Suppressor macrophage treated with lipopolysaccharide for 1 hour (primary cell): ENCODE results near the gene FAM20A.
A peak's percentile ranks its signal among the peaks of the same experiment; 100 is the strongest.
"Not testable (repeated sequence)": the region's sequence is repeated elsewhere in the genome, so short reads cannot be mapped to it uniquely, and the experiment has no call there.

Source experiments
- DNase-seq, 3 donors: peaks; one replicate each; pipeline ENCODE4 v3.0.0-alpha.2; 2020 to 2022

Gene FAM20A

DNA sequence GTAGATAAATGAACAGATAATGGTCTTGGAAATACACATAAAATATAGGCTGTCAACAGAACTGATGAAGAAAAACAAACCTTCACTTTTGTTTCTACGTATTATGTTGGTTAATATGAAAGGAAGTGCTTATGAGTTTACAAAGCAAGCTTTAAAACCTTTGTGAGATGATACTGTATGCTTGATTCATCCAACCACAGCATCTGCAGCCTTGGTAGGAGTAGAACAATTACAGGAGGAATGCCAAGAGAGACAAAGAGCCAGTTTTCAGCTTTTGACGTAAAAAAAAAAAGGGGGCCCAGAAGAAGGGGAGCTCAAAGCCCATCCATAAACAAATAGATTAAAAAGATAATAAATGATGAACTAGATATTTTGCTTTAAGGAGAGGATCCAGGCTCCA lies 13.3 kb downstream of the FAM20A start:
- no peak for DNase-seq

DNA sequence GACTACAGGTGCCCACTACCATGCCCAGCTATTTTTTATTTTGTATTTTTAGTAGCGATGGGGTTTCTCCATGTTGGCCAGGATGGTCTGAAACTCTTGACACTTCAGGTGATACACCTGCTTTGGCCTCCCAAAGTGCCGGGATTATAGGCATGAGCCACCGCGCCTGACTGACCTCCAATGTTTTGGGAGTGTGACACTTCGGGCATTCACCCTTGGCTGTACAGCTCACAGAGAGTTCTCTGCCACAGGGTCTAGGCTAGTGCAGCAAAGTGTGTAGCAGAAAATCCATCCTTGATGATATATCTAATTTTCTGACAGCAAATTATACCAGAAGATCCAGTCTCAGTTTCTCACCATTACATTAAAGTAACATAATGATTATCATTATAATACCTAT lies 14.1 kb downstream of the FAM20A start:
- DNase-seq = no peak

DNA sequence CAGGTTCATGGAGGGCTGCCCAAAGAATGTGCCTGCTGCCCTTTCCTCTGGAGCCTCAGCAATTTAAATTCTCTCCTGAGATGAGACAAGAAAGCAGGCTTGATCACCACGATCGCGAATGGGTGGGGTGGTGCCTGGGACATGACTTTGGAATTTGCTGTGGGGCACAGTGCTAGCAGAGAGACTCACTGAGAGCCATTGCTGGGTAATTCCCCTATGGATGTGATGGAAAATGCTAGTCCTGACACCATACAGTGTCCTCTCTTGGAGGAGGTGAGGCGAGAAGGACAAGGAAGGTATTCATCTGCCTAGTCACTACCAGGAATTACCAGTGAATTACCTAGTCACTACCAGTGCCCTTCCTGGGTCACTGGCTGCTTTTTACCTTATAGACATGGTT lies 15.5 kb downstream of the FAM20A start:
- no peak for DNase-seq

DNA sequence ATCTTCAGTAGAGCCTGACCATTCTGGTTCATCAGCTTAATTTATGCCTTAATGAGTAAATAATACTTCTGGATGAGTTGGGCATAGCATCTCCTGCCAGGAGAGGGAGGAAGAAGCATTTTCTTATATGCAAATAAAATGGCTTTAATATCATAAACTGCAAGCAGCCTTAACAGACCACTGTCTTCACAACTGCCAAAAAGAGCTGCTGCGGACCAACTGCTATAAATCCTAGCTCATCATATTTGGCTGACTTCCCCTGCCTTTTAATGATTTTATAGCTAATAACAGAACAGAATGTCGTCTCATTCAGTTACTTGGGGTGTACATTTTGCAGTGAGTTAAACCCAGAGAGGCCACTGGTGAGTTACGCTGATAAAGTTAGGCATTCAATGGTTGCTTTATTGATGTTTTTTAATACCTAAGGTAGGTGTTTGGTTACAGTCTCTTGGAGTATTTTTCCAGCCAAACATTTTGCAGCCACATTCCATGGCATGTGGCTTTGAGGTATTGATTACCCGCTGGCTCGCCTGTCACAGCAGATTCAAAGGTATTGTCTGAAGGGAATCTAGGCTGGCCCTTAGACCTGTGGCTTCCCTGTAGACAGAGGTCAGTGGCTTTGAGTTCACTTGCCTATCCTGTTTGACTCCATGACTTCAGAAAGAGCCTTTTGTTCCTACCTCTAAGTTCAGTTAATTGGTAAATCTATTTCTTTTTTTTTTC lies 16.4 kb downstream of the FAM20A start:
- no peak for DNase-seq

DNA sequence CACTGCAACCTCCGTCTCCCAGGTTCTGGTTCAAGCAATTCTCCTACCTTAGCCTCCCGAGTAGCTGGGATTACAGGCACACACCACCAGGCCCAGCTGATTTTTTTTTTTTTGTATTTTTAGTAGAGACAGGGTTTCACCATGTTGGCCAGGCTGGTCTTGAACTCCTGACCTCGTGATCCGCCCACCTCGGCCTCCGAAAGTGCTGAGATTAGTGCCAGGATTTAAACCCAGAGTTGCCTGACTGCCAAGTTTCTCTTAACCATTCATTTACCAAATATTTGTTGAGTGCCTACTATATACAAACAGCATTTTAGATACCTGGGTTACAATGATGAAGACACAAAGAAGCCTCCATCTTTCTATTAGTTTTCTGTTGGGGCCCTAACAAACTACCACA lies 18.3 kb downstream of the FAM20A start:
- DNase-seq = not testable (repeated sequence)

DNA sequence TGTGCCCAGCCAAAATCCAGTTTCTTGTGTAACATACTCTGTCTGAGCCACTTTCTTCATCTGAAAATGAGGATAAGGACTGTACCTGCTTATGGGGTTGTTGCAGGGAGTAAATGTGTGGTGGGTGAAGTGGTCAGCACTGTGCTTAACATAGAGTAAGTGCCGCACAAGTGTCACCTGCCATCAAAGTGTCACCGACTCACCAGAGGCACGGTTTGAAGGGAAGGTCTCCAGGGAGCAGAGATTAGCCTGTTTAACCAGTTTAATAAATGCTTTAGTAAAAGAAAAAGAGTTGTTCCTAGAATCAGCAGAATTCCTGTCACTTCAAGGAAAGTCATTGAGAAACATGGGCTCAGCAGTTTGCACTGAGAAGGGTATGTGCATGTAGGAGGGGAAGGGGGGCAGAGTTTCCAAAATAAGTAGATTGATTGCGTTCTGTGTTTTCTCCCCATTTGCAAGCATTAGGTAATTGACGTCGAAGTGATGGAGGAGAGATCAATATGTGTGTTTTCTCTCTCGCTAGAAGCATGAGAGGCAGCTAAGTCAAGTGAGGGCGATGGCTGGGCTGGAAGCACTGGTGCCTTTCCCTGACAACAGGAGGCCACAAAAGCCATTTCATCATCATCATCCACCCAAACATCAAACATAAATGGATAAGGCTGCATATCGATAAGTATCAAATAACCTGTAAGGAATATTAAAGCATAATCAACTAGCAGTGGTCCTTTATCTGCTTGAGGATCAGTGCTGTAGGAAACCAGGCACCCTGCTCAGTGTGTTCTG lies 19.1 kb downstream of the FAM20A start:
- DNase-seq = no peak

DNA sequence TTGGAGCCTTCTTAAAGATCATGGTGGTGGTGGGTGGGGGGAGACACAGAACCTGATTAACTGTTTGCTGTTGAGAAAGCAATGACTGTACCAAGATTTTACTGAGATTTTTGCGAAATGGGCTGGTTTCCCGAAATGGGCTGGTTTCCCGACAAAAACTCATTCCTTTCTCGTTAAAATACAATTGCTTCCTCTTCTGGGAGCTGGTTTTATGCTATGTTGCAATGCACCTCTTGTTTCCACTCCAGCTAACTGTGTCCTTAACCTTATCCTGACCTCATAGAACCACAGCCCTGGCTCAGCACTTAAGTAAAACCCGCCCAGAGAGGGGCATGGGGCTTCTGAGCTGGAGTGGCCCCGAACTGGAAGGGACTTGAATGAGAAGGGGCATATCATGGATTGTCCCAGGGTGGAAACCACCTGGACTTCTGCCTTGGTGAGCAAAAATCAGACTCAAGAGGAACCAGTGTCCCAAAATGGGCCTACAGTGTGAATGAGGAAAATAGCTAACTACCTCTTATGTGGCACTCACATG lies 20.9 kb downstream of the FAM20A start:
- peak; percentile 93 to 98 (median 96) for DNase-seq

DNA sequence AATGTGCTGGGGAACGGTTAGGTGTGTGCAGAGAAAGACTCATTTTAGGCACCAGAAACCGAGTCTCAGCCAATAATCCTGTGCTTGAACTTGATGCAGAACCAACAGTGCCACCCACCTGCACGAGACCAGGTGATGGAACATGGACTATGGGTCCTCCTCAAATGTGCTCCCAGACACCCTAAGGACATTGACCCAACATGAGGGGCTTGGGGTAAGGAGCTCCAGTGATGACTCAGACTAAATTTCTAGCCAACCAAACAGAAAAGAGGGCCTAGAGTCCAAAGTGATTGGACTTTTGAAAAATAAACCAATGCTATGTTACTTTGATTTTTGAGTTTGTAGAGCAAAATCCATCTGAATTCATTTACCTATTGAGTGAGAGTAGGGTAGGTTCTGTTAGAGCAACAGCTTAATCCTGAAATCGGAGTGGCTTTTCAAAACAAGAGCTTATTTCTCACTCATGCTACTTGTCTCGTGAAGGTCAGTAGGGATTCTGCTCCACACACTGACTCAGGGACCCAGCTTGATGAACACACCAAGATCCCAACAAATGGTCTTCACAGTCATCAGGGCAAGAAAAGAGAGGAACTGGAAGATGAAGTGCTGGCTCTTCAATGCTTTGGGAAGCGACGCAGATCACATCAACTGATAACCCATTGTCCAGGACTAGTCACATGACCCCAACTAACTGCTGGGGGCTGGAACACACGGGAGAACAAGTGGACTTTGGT lies 21.8 kb downstream of the FAM20A start:
- peak; percentile 49 to 73 (median 53) for DNase-seq

DNA sequence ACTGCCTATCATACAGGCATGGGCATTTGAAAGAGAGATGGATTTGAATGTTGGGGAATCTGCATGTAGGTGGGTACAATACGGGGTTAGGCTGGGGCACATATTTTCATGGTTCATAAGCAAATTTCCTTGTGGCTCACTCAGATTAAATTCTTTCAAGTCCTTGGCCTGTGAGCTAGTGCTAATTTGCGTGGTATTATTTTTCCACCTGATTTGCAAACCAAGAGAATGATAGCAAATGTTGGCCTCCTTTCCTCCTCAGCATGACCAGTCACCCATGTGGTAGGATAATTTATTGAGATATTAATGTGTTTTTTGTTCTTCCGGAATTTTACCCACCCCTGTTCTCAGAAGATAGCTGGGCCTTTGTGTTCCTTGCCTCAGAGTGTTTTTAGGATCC lies 22.9 kb downstream of the FAM20A start:
- DNase-seq = no peak

DNA sequence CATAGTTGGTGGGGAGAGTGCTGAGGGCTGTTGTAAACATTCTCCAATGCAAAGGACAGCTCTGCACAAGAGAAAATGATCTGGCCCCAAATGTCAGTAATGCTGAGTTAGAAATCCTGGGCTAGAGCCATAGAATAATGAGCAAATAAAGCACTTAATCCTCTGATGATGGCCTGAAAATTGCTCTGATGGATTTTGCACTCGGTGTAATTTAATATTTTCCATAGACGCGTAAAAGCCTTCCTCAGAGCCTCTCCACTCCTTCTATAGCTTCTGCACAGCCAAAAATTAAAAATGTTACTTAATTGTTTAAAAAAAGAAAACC lies 23.7 kb downstream of the FAM20A start:
- DNase-seq = no peak

DNA sequence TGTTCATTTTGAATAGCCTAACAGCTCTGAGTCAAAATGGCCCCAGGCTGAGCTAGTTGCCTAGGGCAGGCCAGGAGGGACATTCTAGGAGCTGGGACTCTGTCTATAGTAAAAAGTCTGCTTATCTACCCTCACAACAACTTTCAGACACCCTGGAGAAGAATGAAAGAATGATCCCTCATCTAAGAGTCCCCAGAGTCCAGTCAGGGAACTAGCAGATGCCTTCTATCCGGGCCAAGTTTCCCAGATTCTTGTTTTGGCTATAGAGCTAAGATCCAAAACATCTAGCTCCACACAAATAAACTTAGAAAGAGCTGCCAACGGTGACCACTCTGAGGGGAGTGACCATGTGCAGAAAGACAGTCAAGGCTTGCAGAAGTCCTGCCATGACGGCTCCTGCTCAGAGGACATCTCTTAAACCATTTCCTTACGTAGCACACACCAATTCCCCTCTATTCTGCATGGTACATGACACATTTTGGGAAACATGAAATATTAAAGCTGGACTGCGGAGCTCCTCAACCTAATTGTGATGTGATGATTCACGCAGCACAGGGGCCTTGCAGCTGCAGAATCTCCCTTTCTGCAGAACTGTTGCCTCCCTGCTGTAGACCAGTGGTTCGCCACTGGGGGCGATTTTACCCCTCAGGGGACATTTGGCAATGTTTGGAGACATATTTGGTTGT lies 24.2 kb downstream of the FAM20A start:
- DNase-seq = no peak

DNA sequence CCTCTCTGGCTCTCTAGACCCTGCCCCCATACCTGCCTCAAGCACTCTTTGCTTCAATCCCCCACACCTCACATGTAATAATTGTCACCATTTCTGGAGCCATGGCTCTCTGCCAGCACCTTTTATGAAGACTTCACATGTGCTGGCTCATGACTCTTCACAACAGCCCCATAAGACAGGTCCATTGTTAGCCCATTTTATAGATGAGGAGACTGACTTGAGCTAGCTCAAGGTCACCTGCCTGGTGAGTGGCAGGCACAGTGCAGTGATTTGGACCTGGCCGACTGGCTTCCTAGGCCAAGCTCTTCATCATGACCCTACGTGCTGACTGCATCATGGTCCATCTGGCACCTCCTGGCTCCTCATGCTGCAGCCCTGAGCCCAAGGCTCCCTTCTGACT lies 25.0 kb downstream of the FAM20A start:
- no peak for DNase-seq

DNA sequence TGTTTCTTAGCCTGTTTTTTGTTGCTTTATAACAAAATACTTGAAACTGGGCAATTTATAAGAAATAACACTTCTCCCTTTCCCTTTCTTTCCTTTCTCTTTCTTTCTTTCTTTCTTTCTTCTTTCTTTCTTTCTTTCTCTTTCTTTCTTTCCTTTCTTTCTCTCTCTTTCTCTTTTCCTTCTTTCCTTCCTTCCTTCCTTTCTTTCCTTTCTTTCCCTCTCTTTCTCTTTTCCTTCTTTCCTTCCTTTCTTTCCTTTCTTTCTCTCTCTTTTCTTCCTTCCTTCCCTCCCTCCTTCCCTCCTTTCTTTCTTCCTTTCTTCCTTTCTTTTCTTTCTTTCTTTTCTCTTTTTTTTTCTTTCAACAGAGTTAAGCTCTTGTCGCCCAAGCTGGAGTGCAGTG lies 27.8 kb downstream of the FAM20A start:
- no peak for DNase-seq

DNA sequence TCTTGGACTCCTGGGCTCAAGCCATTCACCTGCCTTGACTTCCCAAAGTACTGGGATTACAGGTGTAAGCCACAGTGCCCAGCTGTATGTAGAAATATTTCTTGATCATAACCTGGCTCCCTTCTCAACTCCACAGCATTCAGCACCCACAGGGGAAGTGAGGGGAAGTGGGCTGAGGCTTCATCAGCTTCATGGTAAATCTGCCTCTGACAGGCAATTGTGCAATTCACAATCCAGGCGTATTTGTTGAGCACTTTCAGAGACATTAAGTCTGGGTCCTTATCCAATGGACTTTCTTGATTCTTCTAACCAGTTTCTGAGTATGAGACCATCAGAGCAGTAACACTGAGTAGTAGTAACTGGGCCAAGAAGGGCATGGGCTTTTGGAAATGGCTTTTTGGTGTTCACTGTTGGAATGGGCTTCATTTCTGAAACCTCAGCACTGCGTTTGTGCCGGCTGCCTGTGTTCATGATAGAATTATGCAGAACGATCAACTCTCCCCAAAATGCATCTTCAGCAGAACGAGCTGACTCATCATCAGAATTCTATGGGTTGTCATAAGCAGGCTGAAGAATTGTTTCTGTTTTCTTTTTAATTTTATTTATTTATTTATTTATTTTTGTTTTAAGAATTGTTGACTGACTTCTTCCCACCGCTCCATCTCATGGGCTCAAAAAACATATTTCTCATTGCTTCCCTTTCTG lies 28.9 kb downstream of the FAM20A start:
- peak; percentile 70 to 78 (median 74) for DNase-seq

DNA sequence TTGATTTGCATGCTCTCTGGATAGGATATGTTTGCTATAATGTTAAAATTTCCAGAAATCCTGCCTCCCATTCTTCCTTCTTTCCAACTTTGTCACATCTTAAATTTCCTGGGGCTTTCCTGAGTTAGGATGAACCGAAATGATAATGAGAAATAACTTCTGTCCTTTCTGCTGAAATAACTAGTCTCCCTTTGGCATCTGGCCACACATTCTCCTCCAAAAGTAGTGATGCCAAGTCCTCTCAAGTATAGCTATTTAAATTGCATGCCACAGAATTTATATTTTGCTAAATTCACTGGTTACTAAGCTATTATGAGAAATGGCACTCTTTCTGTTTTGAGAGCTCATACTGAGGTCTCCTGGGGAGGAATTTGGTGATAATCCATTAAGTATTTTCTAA lies 30.6 kb downstream of the FAM20A start:
- peak in 2 of 3 donors; percentile 15 to 36 for DNase-seq

DNA sequence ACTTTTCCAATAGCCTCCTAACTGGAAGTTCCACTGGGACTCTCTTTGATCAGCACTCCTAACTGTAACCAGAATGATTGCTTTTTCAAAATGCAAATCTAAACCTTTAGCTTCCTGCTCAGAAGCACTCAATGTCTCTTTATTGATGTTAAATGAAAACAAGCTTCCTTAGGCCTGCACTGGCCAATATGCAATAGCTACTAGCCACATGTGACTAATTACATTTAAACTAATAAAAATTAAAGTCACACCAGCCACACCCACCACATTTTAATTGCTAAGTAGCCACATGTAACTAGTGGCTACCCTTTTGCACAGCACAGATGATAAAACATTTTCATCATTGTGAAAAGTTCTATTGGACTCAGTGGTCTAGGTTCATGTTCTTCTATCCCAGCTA lies 31.8 kb downstream of the FAM20A start:
- peak in 1 of 3 donors; percentile 16 for DNase-seq

DNA sequence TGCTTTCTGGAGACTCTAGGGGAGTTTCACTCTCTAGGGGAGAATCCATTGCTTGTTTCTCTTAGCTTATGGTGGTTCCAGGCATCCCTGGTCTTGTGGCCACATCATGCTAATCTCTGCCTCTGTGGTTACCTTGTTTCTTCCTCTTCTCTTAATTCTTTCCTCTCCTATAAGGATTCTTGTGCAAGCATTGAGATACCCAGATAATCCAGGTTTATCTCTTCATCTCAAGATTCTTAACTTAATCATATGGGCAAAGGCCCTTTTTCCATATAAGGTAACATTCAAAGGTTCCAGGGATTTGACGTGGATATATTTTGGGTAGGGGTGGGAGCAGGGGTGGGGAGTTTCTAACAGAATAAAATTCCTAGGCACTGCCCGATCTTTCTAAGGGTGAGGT lies 32.6 kb downstream of the FAM20A start:
- no peak for DNase-seq

DNA sequence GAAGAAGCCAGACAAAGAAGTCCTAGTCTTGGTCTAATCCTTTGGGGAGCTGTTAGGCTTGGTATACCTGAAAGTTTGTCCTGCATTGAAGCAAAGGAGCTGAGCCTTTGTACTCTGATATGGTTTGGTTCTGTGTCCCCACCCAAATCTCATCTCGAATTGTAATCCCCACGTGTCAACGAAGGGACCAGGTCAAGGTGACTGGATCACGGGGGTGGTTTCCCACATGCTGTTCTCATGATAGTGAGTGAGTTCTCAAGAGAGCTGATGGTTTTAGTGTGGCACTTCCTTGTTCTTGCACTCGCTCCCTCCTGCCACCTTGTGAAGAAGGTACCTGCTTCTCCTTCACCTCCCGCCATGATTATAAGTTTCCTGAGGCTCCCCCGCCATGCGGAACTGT lies 33.6 kb downstream of the FAM20A start:
- no peak for DNase-seq

DNA sequence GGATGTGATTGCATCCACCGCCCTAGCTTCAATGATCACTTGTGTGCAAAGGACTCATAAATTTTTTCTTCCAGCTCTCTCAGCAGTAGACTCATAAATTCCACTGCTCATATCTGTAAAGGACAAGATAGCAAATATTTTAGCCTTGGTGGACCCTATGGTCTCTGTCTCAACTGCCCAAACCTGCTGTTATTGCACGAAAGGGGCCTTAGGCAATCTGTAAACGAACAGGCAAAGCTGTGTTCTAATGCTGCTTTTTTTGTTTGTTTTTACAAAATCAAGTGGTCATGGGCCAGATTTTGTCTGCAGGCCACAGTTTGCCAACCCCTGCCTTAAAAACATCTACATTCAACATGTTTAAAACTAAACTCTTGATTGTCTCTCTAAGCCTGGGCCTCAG lies 34.1 kb downstream of the FAM20A start:
- DNase-seq = no peak

DNA sequence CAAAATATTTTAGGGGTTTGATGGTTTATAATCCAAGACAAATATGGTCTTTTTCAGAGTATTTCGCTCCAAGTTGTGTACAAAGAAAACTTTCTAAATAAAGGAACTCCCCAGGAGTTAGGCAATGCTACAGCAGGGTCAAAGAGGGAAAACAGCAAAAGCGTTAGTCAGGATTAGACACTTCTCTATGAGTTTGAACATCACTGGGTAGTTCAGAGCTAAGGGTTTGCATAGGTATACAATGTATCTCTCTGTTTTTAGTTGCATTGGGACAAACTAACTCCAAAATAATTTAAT lies 34.8 kb downstream of the FAM20A start:
- peak; percentile 73 to 89 (median 86) for DNase-seq

DNA sequence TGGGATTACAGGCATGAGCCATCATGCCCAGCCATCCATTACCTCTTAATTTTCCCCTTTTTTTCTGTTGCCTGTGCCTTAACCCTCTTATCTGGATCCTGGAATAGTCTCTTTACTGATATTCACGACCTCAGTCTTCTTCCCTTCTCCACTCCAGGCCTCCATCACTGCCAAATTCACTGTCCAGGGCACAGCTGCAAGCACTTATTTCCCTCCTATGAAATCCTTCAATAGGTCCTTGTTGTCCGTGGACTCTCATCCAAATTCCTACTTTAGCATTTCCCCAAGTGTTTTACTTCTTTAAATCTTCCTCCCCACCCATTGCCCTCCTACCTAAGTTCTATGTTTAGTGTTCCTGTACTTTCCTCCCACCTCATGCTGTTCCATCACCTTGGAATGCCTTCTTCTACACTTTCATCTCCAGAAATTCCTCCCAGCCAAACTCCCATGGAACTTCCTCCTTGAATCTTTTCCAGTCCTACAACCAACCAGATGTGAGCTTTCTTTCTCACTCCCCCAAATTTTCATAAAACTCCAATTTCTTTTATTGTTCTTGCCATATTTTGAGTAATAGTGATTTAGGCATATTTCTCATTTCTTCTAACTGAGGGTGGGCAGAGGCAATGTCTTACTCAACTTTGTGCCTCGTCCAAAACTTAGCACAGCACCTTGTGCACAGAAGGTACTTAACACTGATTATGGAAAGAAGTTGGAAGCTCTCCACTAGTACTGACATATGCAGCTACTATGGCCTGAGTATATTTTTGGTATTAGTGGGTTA lies 35.3 kb downstream of the FAM20A start:
- peak; percentile 42 to 67 (median 46) for DNase-seq
